Spleen (tissue), 11 donors: ENCODE results near the gene PBOV1. TPM values are rescaled to one million over a fixed set of nuclear protein-coding genes. Genes with fewer than 3 reads are reported as not detected.

Source experiments
- DNase-seq: peaks from one replicate; pipeline ENCODE4 v3.0.0-alpha.2; 2020
- H3K27ac ChIP-seq, 8 donors: fragments of 200-600 bp; sonication (generic) in 7 of 8; 1 replicate in 4 of 8; 2 replicates in 4 of 8; pipeline versions ENCODE4 v1.5.0 to v1.8.0; 2016 to 2021; ENCODE audit warnings: inconsistent platforms in 4 of 8, mild to moderate bottlenecking in 4 of 8, moderate library complexity in 1 of 8
- H3K27me3 ChIP-seq, 7 donors: fragments of 200-600 bp; sonication (generic) in 6 of 7; replicated peaks in 1 of 7; 1 replicate in 4 of 7; 2 replicates in 3 of 7; pipeline versions ENCODE4 v1.5.0 to v1.8.0; 2016 to 2021; ENCODE audit warnings: inconsistent platforms in 3 of 7, mild to moderate bottlenecking in 1 of 7
- H3K36me3 ChIP-seq, 6 donors: fragments of 200-600 bp; sonication (generic) in 5 of 6; 1 replicate in 4 of 6; 2 replicates in 2 of 6; pipeline versions ENCODE4 v1.5.0 to v1.8.0; 2016 to 2021; ENCODE audit warnings: inconsistent platforms in 2 of 6
- H3K4me1 ChIP-seq, 6 donors: fragments of 200-600 bp; sonication (generic) in 5 of 6; 1 replicate in 3 of 6; 2 replicates in 3 of 6; pipeline versions ENCODE4 v1.5.0 to v1.8.0; 2016 to 2021; ENCODE audit warnings: inconsistent platforms in 3 of 6
- H3K4me3 ChIP-seq, 8 donors: fragments of 200-600 bp; sonication (generic) in 7 of 8; 1 replicate in 4 of 8; 2 replicates in 4 of 8; pipeline versions ENCODE4 v1.5.0 to v1.8.0; 2016 to 2021; ENCODE audit warnings: inconsistent platforms in 4 of 8, mild to moderate bottlenecking in 4 of 8, moderate library complexity in 2 of 8
- H3K9me3 ChIP-seq, 8 donors: fragments of 200-600 bp; sonication (generic) in 7 of 8; 1 replicate in 4 of 8; 2 replicates in 4 of 8; pipeline versions ENCODE4 v1.5.0 to v1.8.0; 2016 to 2021; ENCODE audit warnings: inconsistent platforms in 4 of 8
- CTCF ChIP-seq, 11 experiments: fragments of 200-600 bp in 7 of 11; fragments of 450-650 bp in 4 of 11; sonication (generic) in 4 of 11; IDR thresholded peaks in 8 of 11; conservative IDR thresholded peaks in 3 of 11; 1 replicate in 7 of 11; 2 replicates in 4 of 11; pipeline versions ENCODE4 v1.4.0 to v1.8.0; 2016 to 2021; ENCODE audit warnings: antibody characterized with exemption in 11 of 11, inconsistent platforms in 4 of 11, mild to moderate bottlenecking in 1 of 11
- POLR2A ChIP-seq, 3 donors: fragments of 450-650 bp; IDR thresholded peaks; one replicate each; pipeline ENCODE4 v1.5.1; 2017; ENCODE audit warnings: antibody characterized with exemption in 3 of 3, mild to moderate bottlenecking in 1 of 3
- POLR2AphosphoS5 ChIP-seq, 3 donors: sonication (generic); formaldehyde crosslinking; IDR thresholded peaks; one replicate each; pipeline ENCODE4 v1.5.1; 2017; ENCODE audit warnings: antibody characterized with exemption in 3 of 3
- WGBS, 5 donors: extraction: QIAGEN DNeasy Blood & Tissue Kit in 3 of 5; methylation state at CpG; one replicate each; pipeline versions ENCODE4 v1.1.5 to v1.1.7; 2013 to 2018; 5-methylcytosine and 5-hydroxymethylcytosine counted together
- intact Hi-C: fragments of 100-400 bp; cut with DNase I; formaldehyde crosslinking; loops from one replicate; pipeline ENCODE4 v1.15.0; 2023; ENCODE audit warnings: low total_unique reads
- polyA plus RNA-seq, 3 donors: library from polyadenylated mRNA; stranded (reverse); fragments of 200-250 nt; gene quantifications; one replicate each; pipeline ENCODE4 v1.2.1, GENCODE V29; 2013
- total RNA-seq, 7 donors: library from RNA; depleted of rRNA in 3 of 7; stranded (reverse); fragments of >200 nt in 3 of 7; fragmentation: NEBNext Ultra II Directional in 4 of 7; extraction: Animal tissue kit (Norgen Biotek cat#: 25700) in 4 of 7; gene quantifications; one replicate each; pipeline versions ENCODE4 v1.1.0 to v1.2.1, GENCODE V29; 2016 to 2021
- donor health status: healthy with polysubstance abuse.
- donor health status: DM: no; HTN: no; CAD: no; lungs with moderate emphysema.
- donor health status: DM: no; HTN: no; CAD: no.
- donor health status: Bipolar disorder and iron deficiency.
- donor health status: healthy.
- donor health status: DM: no; HTN: no; CAD: no.
- donor health status: DM: yes; HTN: yes; CAD: no.

Gene PBOV1
- total and polyA plus RNA-seq, 10 donors = not detected

GRCh38 chr6:138203315-138203714 is 15.0 kb downstream of the PBOV1 start:
- no peak overlapping the region for H3K27ac ChIP-seq
- no peaks in the 10 kb centered on the region for H3K4me1 ChIP-seq
- no peaks in the 10 kb centered on the region for H3K36me3 ChIP-seq
- WGBS, 5 donors = 82 to 98% (median 92%) methylated on average over 2 of the region's 2 CpGs
- intact Hi-C loops = no loop called here
- no peak overlapping the region for H3K4me3 ChIP-seq
- no peak for DNase-seq
- no peaks in the 10 kb centered on the region for H3K9me3 ChIP-seq
- TF ChIP-seq POLR2A (IDR thresholded peaks at IDR 0.05) (no peak), POLR2AphosphoS5 (IDR thresholded peaks at IDR 0.05) (no peak), CTCF (IDR thresholded peaks at IDR 0.05 in 8 of 11, conservative IDR thresholded peaks at IDR 0.05 in 3 of 11) (no peak)
- peaks cover 0 to 14% (median 0%) of the 10 kb centered on the region in 7 donors for H3K27me3 ChIP-seq

- Histone ChIP-seq H3K4me1 (no peaks in the 10 kb centered on the region), H3K36me3 (no peaks in the 10 kb centered on the region), H3K4me3 (no peak overlapping the region), H3K27me3 (peaks cover 0 to 14% (median 0%) of the 10 kb centered on the region in 7 donors), H3K27ac (no peak overlapping the region), H3K9me3 (no peaks in the 10 kb centered on the region)
- 93 to 95% (median 94%) methylated on average over 4 of the region's 4 CpGs for WGBS, 5 donors
- DNase-seq = no peak
- intact Hi-C loops = no loop called here
- TF ChIP-seq CTCF (IDR thresholded peaks at IDR 0.05 in 8 of 11, conservative IDR thresholded peaks at IDR 0.05 in 3 of 11) = no peak
- TF ChIP-seq POLR2AphosphoS5 (IDR thresholded peaks at IDR 0.05) = no peak
- no peak for TF ChIP-seq POLR2A (IDR thresholded peaks at IDR 0.05)
Observed at GRCh38 chr6:138201836-138202235, 16.5 kb downstream of the PBOV1 start.

GRCh38 chr6:138198430-138199091 is 19.7 kb downstream of the PBOV1 start:
- no peaks in the 10 kb centered on the region for H3K9me3 ChIP-seq
- no peak overlapping the region for H3K27ac ChIP-seq
- no peaks in the 10 kb centered on the region for H3K4me1 ChIP-seq
- intact Hi-C loops = no loop called here
- H3K4me3 ChIP-seq = no peak overlapping the region
- peaks cover 0 to 2% (median 0%) of the 10 kb centered on the region in 7 donors for H3K27me3 ChIP-seq
- H3K36me3 ChIP-seq = no peaks in the 10 kb centered on the region
- no peak for TF ChIP-seq POLR2A (IDR thresholded peaks at IDR 0.05)
- no peak for TF ChIP-seq CTCF (IDR thresholded peaks at IDR 0.05 in 8 of 11, conservative IDR thresholded peaks at IDR 0.05 in 3 of 11)
- no peak for TF ChIP-seq POLR2AphosphoS5 (IDR thresholded peaks at IDR 0.05)
- 75 to 79% (median 77%) methylated on average over 6 of the region's 6 CpGs for WGBS, 5 donors
- no peak for DNase-seq

- WGBS, 5 donors = 92 to 93% (median 92%) methylated on average over 7 of the region's 7 CpGs
- TF ChIP-seq POLR2A (IDR thresholded peaks at IDR 0.05) = no peak
- no peak for TF ChIP-seq CTCF (IDR thresholded peaks at IDR 0.05 in 8 of 11, conservative IDR thresholded peaks at IDR 0.05 in 3 of 11)
- no peak for TF ChIP-seq POLR2AphosphoS5 (IDR thresholded peaks at IDR 0.05)
- no peaks in the 10 kb centered on the region for H3K9me3 ChIP-seq
- H3K27me3 ChIP-seq = no peaks in the 10 kb centered on the region
- H3K4me1 ChIP-seq = no peaks in the 10 kb centered on the region
- intact Hi-C loops = no loop called here
- DNase-seq = no peak
- H3K36me3 ChIP-seq = no peaks in the 10 kb centered on the region
- H3K4me3 ChIP-seq = no peak overlapping the region
- no peak overlapping the region for H3K27ac ChIP-seq
Observed at GRCh38 chr6:138197570-138197969, 20.7 kb downstream of the PBOV1 start.
